A549 treated with CpdA at 1 μM for 4 hours (cell line): ENCODE data around the gene ARSA. TPM values are rescaled to one million over a fixed set of nuclear protein-coding genes. Genes with fewer than 3 reads are reported as not detected.

Experiments used
- total RNA-seq: library from RNA; stranded (reverse); fragments of 200-300 nt; extraction: Qiagen RNA extraction; gene quantifications from 5 replicates; pipeline ENCODE4 v1.2.3, GENCODE V29; 2022; ENCODE audit warnings: low read depth

Gene ARSA
- total RNA-seq, result 18.3 to 26.3 TPM (median 21.3 TPM) in 5 replicates

DNA sequence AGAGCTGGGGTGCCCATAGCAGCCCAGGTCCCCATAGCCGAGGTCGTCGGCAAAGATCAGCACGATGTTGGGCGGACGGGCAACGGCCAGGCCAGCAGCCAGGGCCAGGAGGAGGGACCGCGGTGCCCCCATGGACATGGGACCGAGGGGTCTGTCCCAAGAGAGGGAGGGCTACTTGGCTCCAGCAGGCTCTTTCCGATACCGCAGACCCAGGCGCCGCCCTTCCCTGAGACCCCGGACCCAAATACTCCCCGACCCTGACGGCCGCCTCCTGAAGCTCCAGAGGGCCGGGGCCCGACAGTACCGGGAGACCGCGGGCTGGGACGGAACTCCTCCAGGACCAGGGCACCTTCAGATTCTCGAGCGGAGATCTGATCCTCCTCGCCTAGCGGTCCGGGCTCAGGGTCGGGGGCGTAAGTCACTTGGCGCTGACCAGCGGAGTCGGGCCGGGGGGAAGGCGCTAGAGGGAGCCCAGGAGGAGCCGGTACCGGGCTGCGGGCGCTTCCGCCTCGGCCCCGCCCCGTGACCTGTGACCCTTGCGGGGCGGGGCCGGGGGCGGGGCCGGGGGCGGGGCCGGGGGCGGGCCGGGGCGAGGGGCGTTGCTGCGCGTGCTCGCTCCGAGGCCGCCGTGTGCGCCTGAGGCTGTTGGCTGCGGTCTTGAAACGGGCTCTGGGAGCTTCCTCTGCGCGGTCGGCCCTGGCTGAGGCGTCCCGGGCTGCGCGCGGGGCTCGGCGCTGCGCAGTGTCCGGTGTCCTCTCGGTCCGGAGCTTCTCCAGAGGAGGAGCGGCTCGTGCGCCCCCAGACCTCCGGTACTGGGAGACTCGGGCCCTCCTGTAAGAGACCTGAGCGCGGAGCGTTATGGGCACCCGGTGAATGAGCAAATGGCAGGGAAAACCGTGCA lies at the start of gene ARSA:
Gene ARSA (minus strand): TSS at position 511 of the 901 bp plus-strand sequence. CDS start 373 bp downstream, at position 138.

GRCh38 chr22:50672471-50673230 lies 44.7 kb upstream of the ARSA start, which contains the start of gene SHANK3:
TSS of gene SHANK3 (plus strand) at chr22:50672823.

GRCh38 chr22:50600538-50600937 lies 27.4 kb downstream of the ARSA start, which contains the start of gene MAPK8IP2:
TSS of gene MAPK8IP2 (plus strand) at chr22:50600793. CDS start at chr22:50600819, 26 bp downstream.

DNA sequence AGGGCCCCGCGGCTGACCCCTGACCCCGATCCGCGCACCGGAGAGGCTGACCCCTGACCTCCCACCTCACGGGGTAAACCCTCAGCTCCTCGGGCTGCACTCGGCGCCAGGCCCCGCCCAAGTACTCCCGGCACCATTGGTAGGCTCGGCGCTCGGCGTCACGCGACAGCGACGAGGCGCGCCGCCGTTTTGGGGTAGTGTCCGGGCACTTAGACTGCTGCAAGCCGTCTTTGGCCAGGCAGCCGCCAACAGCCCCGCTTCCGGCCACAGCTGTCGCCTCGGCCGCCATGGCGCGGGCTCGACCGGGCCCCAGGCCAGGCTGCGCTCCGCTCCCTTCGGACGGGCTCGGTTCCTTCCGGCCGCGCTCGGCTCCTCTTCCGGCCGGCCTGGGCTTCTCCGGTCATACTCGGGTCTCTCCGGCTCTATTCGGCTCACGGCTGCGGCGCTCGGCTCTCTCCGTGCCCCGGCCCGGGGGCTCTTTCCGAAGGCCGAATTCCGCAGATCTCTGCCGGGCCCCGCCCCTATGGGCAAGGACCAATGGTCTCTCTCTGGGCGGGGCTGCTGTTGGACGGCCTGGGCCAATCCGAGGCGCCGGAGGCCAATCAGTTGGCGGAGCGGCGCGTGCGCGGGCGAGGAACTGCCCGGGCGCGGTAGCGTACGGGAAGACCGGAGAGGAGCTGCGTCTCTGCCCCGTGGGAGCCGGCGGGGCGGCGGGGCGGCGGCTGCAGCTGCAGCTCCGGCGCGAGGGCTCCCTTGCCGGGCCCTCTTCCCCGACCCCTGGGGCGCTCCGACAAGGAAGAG lies 45.3 kb downstream of the ARSA start, which contains the start of gene CHKB:
Gene CHKB (minus strand): TSS at position 357 of the 801 bp plus-strand sequence. CDS start 68 bp downstream, at position 289.

GRCh38 chr22:50577987-50578775 lies 49.8 kb downstream of the ARSA start, which contains the start of gene CPT1B:
TSS of gene CPT1B (minus strand) at chr22:50578427. CDS start at chr22:50577915, 512 bp downstream.

Other genes starting within 250 kb of the ARSA start
- 17.7 to 27.3 TPM (median 24.6 TPM) in 5 replicates for gene SBF1, start 153.1 kb downstream of the ARSA start, total RNA-seq
- gene ADM2, start 146.6 kb downstream of the ARSA start, total RNA-seq, result 0.49 to 0.87 TPM (median 0.50 TPM) in 5 replicates
- gene MIOX, start 141.3 kb downstream of the ARSA start, total RNA-seq, result 0.05 TPM in 1 of 5 replicates, not detected in the others
- gene LMF2, start 120.5 kb downstream of the ARSA start, total RNA-seq, result 30.4 to 50.1 TPM (median 44.1 TPM) in 5 replicates
- 33.4 to 40.4 TPM (median 37.2 TPM) in 5 replicates for gene NCAPH2, start 119.9 kb downstream of the ARSA start, total RNA-seq
- gene SCO2, start 102.6 kb downstream of the ARSA start, total RNA-seq, result 1.9 to 6.1 TPM (median 4.8 TPM) in 5 replicates
- gene TYMP, start 98.1 kb downstream of the ARSA start, total RNA-seq, result 11.3 to 21.2 TPM (median 18.6 TPM) in 5 replicates
- 0.02 to 0.05 TPM (median 0.05 TPM) in 3 of 5 replicates, not detected in the others for gene KLHDC7B, start 82.3 kb downstream of the ARSA start, total RNA-seq
- gene SYCE3, start 65.2 kb downstream of the ARSA start, total RNA-seq, result 0.25 to 0.75 TPM (median 0.46 TPM) in 3 of 5 replicates, not detected in the others
- 10.5 to 15.7 TPM (median 13.6 TPM) in 5 replicates for gene CPT1B, start 49.7 kb downstream of the ARSA start, total RNA-seq
- 16.9 to 24.5 TPM (median 19.0 TPM) in 5 replicates for gene CHKB, start 45.3 kb downstream of the ARSA start, total RNA-seq
- 2.1 to 4.2 TPM (median 3.8 TPM) in 5 replicates for gene MAPK8IP2, start 27.4 kb downstream of the ARSA start, total RNA-seq
- gene SHANK3, start 44.7 kb upstream of the ARSA start, total RNA-seq, result 2.6 to 5.3 TPM (median 3.9 TPM) in 5 replicates
- 0.06 to 0.08 TPM in 2 of 5 replicates, not detected in the others for gene ACR, start 110.1 kb upstream of the ARSA start, total RNA-seq
- 15.4 to 24.9 TPM (median 20.8 TPM) in 5 replicates for gene RABL2B, start 155.5 kb upstream of the ARSA start, total RNA-seq